ENCODE results near the gene SF1.

DNA sequence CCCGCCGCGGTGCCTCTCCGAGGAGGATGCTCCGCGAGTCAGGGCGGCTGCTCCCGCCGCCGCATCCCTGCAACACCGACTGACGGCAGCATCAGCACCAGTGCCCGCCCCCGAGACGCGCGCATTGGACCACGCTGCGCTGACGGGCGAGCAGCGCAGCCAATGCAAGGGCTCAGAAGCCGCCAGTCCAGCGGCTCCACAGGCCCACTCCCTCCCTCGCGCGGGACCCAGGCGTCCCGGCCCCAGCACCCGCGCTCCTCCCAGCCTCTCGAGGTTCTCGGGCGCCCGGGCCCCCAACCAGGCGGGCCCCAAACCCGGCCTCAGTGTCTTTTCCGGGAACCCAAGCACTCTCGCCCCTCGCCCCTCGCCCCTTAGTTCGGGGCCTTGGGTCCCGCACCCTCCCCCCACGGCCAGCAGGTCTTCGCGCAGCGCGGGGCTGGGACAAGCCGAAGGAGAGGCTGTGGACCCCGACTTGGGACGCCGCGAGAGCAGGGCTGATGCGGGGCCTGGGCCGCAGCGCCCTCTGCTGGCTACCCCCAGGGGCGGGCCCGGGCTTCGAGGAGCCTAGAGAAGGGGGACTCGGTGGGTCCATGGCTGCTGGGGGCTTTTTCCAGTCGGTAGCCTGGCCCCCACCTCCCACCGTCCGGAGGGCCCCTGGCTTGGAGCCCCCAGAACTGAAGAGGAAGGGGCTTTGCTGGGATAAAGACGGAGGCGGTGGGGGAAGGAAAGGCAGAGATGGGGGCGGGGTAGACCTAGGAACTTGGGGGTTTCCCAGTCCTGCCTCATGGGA is 55.0 kb downstream of the SF1 start, which contains the start of gene NRXN2:
- TF ChIP-seq POLR2A (IDR thresholded peaks at IDR 0.05) (no peak), CTCF (IDR thresholded peaks at IDR 0.05) (peak; percentile 79 to 97 (median 85))
